ENCODE measurements around the gene EFCAB11.
"Not testable (repeated sequence)": the region's sequence is repeated elsewhere in the genome, so short reads cannot be mapped to it uniquely, and the experiment has no call there.

Gene EFCAB11

GRCh38 chr14:89891055-89891454 lies 63.5 kb downstream of the EFCAB11 start:
- no peak for DNase-seq
- TF ChIP-seq POLR2A (IDR thresholded peaks at IDR 0.05; ENCODE audit: low read length) (no peak), GATA1 (IDR thresholded peaks at IDR 0.05; ENCODE audit: low read depth, low read length) (no peak)

- TF ChIP-seq POLR2A (IDR thresholded peaks at IDR 0.05; ENCODE audit: low read length): no peak
- no peak for TF ChIP-seq GATA1 (IDR thresholded peaks at IDR 0.05; ENCODE audit: low read depth, low read length)
- DNase-seq: no peak
Observed at GRCh38 chr14:89890589-89890988, 63.9 kb downstream of the EFCAB11 start.

- DNase-seq: no peak
Observed at GRCh38 chr14:89889626-89890025, 64.9 kb downstream of the EFCAB11 start.

GRCh38 chr14:89884761-89885160 lies 69.8 kb downstream of the EFCAB11 start:
- TF ChIP-seq POLR2A (IDR thresholded peaks at IDR 0.05; ENCODE audit: low read length) (no peak), GATA1 (IDR thresholded peaks at IDR 0.05; ENCODE audit: low read depth, low read length) (no peak)
- DNase-seq: no peak

More at GRCh38 chr14:89889626-89890025, 64.9 kb downstream of the EFCAB11 start:
- TF ChIP-seq POLR2A (IDR thresholded peaks at IDR 0.05; ENCODE audit: low read length): no peak
- TF ChIP-seq GATA1 (IDR thresholded peaks at IDR 0.05; ENCODE audit: low read depth, low read length): no peak

- DNase-seq: no peak
- no peak for TF ChIP-seq GATA1 (IDR thresholded peaks at IDR 0.05; ENCODE audit: low read depth, low read length)
- TF ChIP-seq POLR2A (IDR thresholded peaks at IDR 0.05; ENCODE audit: low read length): no peak
Observed at GRCh38 chr14:89881839-89882238, 72.7 kb downstream of the EFCAB11 start.

GRCh38 chr14:89874091-89874490 lies 80.4 kb downstream of the EFCAB11 start:
- DNase-seq: not testable (repeated sequence)

- no peak for DNase-seq
- no peak for TF ChIP-seq GATA1 (IDR thresholded peaks at IDR 0.05; ENCODE audit: low read depth, low read length)
- TF ChIP-seq POLR2A (IDR thresholded peaks at IDR 0.05; ENCODE audit: low read length): no peak
Observed at GRCh38 chr14:89870316-89870715, 84.2 kb downstream of the EFCAB11 start.

- no peak for DNase-seq
- no peak for TF ChIP-seq GATA1 (IDR thresholded peaks at IDR 0.05; ENCODE audit: low read depth, low read length)
- no peak for TF ChIP-seq POLR2A (IDR thresholded peaks at IDR 0.05; ENCODE audit: low read length)
Observed at GRCh38 chr14:89869606-89870005, 84.9 kb downstream of the EFCAB11 start.

GRCh38 chr14:89866458-89866857 lies 88.1 kb downstream of the EFCAB11 start:
- DNase-seq: no peak
- no peak for TF ChIP-seq POLR2A (IDR thresholded peaks at IDR 0.05; ENCODE audit: low read length)
- no peak for TF ChIP-seq GATA1 (IDR thresholded peaks at IDR 0.05; ENCODE audit: low read depth, low read length)

GRCh38 chr14:89865153-89865552 lies 89.4 kb downstream of the EFCAB11 start:
- DNase-seq: no peak
- no peak for TF ChIP-seq GATA1 (IDR thresholded peaks at IDR 0.05; ENCODE audit: low read depth, low read length)
- TF ChIP-seq POLR2A (IDR thresholded peaks at IDR 0.05; ENCODE audit: low read length): no peak

- no peak for DNase-seq
- TF ChIP-seq GATA1 (IDR thresholded peaks at IDR 0.05; ENCODE audit: low read depth, low read length): no peak
- no peak for TF ChIP-seq POLR2A (IDR thresholded peaks at IDR 0.05; ENCODE audit: low read length)
Observed at GRCh38 chr14:89862856-89863255, 91.7 kb downstream of the EFCAB11 start.

- TF ChIP-seq POLR2A (IDR thresholded peaks at IDR 0.05; ENCODE audit: low read length): no peak
Observed at GRCh38 chr14:89861630-89862029, 92.9 kb downstream of the EFCAB11 start.

GRCh38 chr14:89858089-89858488 lies 96.4 kb downstream of the EFCAB11 start:
- TF ChIP-seq GATA1 (IDR thresholded peaks at IDR 0.05; ENCODE audit: low read depth, low read length) (no peak), POLR2A (IDR thresholded peaks at IDR 0.05; ENCODE audit: low read length) (no peak)
- no peak for DNase-seq

More at GRCh38 chr14:89861630-89862029, 92.9 kb downstream of the EFCAB11 start:
- no peak for DNase-seq

- no peak for DNase-seq
- TF ChIP-seq POLR2A (IDR thresholded peaks at IDR 0.05; ENCODE audit: low read length): no peak
- no peak for TF ChIP-seq GATA1 (IDR thresholded peaks at IDR 0.05; ENCODE audit: low read depth, low read length)
Observed at GRCh38 chr14:89856871-89857345, 97.6 kb downstream of the EFCAB11 start.

- TF ChIP-seq POLR2A (IDR thresholded peaks at IDR 0.05; ENCODE audit: low read length) (no peak), GATA1 (IDR thresholded peaks at IDR 0.05; ENCODE audit: low read depth, low read length) (no peak)
Observed at GRCh38 chr14:89855961-89856656, 98.4 kb downstream of the EFCAB11 start.

More at GRCh38 chr14:89855961-89856656, 98.4 kb downstream of the EFCAB11 start:
- no peak for DNase-seq

Data from erythroblast (primary cell).